Adipocyte (in vitro differentiated cells): ENCODE measurements around the gene FAM168A.

Source experiments
- DNase-seq: peaks from one replicate; pipeline ENCODE4 v3.0.0-alpha.2; 2015; ENCODE audit warnings: low read depth
- H3K27me3 ChIP-seq: replicated peaks from 2 replicates; pipeline ENCODE4 v1.7.0; 2013; ENCODE audit warnings: mild to moderate bottlenecking, low read length, moderate library complexity; ENCODE audit not compliant: control insufficient read depth, insufficient read depth
- H3K36me3 ChIP-seq: 2 replicates; pipeline ENCODE4 v1.7.0; 2013; ENCODE audit warnings: low read length, mild to moderate bottlenecking, moderate library complexity; ENCODE audit not compliant: control insufficient read depth, insufficient read depth, severe bottlenecking
- H3K4me1 ChIP-seq: 2 replicates; pipeline ENCODE4 v1.7.0; 2013; ENCODE audit warnings: mild to moderate bottlenecking, low read length, moderate library complexity; ENCODE audit not compliant: control insufficient read depth, insufficient read depth
- H3K4me3 ChIP-seq: 2 replicates; pipeline ENCODE4 v1.7.0; 2013; ENCODE audit warnings: mild to moderate bottlenecking, low read length, moderate library complexity
- H3K9ac ChIP-seq: 2 replicates; pipeline ENCODE4 v1.7.0; 2013; ENCODE audit warnings: mild to moderate bottlenecking, low read length, moderate library complexity
- H3K9me3 ChIP-seq: 2 replicates; pipeline ENCODE4 v1.7.0; 2013; ENCODE audit warnings: mild to moderate bottlenecking, low read length, moderate library complexity; ENCODE audit not compliant: control insufficient read depth

Gene FAM168A

GRCh38 chr11:73384872-73385689, 212.8 kb downstream of the FAM168A start:
- H3K36me3 ChIP-seq, result no peaks in the 10 kb centered on the region
- H3K27me3 ChIP-seq, result no peaks in the 10 kb centered on the region
- H3K4me3 ChIP-seq, result no peak overlapping the region
- no peaks in the 10 kb centered on the region for H3K9me3 ChIP-seq
- peaks cover 17% of the 10 kb centered on the region for H3K4me1 ChIP-seq
- peak overlapping the region; percentile 2 for H3K9ac ChIP-seq
- DNase-seq, result peak; percentile 21

- H3K4me1 ChIP-seq, result peaks cover 17% of the 10 kb centered on the region
- DNase-seq, result no peak
Measured at GRCh38 chr11:73384531-73384871, 213.4 kb downstream of the FAM168A start.

GRCh38 chr11:73384125-73384441, 213.8 kb downstream of the FAM168A start:
- Histone ChIP-seq H3K36me3 (no peaks in the 10 kb centered on the region), H3K9me3 (no peaks in the 10 kb centered on the region), H3K9ac (no peak overlapping the region), H3K4me1 (peaks cover 18% of the 10 kb centered on the region), H3K27me3 (no peaks in the 10 kb centered on the region), H3K4me3 (no peak overlapping the region)
- DNase-seq, result no peak

More at GRCh38 chr11:73384531-73384871, 213.4 kb downstream of the FAM168A start:
- no peaks in the 10 kb centered on the region for H3K27me3 ChIP-seq
- no peaks in the 10 kb centered on the region for H3K9me3 ChIP-seq
- no peak overlapping the region for H3K9ac ChIP-seq
- H3K4me3 ChIP-seq, result no peak overlapping the region
- H3K36me3 ChIP-seq, result no peaks in the 10 kb centered on the region

DNA sequence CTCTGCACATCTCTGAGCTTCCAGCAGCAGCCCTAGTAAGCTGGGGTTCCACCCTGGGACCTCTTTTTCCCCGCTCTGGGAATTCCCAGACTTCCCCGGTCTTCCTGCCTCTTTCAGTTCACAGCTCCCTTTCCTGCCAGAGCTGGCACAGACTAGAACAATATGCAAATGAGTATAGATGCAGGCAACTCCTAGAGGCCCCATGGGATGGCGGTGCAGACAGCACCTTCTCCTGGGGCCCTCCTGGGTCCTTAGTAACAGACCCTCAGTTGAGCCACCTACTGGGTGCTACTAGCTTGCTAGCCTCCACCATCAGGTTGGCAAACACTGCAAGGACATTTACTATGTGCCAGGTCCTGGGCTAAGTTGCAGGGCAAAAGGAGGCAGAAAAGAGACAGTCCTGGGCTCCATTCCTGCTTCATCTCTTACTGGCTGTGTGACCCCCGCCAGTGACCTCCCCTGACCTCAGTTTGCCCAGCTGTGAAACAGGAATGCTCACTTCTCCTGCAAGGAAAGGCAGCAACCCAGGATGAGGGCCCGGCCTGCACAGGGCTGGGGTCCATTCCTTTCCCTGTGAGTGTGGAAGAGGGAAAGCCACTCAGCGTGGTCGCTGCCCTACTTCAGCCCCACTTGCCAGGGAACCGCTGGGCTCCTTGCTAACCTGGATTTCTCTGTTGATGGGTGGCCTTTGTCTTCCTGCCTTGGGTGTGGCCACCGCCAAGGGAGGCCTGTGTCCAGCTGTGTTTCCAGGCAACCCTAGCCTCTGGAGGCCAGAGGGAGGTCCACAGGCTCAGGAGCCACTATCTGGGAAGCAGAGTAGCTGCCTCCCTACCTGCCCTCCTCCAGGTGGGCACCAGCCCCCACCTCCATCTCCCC, 214.4 kb downstream of the FAM168A start:
- no peak overlapping the region for H3K9ac ChIP-seq
- DNase-seq, result peak; percentile 22
- H3K36me3 ChIP-seq, result no peaks in the 10 kb centered on the region
- H3K27me3 ChIP-seq, result no peaks in the 10 kb centered on the region
- H3K4me3 ChIP-seq, result no peak overlapping the region
- H3K4me1 ChIP-seq, result peaks cover 21% of the 10 kb centered on the region
- no peaks in the 10 kb centered on the region for H3K9me3 ChIP-seq

DNA sequence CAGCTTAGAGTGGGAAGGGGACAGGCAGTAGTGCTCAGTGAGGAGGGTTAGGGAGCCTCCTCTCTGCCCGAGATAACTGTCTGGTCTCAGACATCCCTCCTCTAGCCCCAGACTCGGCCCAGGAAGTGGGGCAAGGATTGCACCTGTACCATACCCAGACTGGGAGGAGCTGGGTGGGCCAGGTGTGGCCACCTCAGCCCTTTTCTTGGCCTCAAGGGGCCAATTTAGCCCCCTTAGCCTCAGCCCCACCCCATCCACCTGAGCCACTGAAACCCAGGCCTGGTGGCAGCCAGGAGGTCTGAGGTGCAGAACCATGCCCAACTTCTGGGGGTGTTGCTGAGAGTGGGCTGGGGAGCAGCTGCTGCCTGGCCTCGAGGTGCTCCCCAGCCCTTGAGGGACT, 215.2 kb downstream of the FAM168A start:
- Histone ChIP-seq H3K27me3 (no peaks in the 10 kb centered on the region), H3K4me1 (peaks cover 21% of the 10 kb centered on the region)
- DNase-seq, result no peak

DNA sequence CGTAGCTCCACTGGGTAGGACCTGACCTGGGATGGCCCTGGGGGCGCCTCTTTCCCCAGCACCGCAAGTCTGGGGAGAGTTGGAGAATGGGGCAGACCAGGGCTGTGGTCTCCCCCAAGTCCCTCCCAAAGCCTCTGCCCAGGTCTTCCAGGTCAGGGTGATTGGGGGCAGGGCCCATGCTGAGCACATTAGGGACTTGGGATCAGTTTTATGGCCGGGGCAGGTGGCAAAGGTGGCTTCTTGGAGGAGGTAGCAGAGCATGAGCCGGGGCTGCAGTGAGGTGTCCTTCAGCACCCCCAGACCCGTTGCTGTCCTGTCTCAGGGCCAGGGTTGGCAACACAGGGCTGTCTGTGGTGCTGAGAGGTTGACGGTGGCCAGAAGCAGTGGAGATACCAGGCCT, 215.7 kb downstream of the FAM168A start:
- DNase-seq, result no peak
- Histone ChIP-seq H3K27me3 (no peaks in the 10 kb centered on the region), H3K9me3 (no peaks in the 10 kb centered on the region), H3K36me3 (no peaks in the 10 kb centered on the region), H3K4me3 (no peak overlapping the region), H3K4me1 (peaks cover 24% of the 10 kb centered on the region), H3K9ac (no peak overlapping the region)

More for the DNA sequence above, 215.2 kb downstream of the FAM168A start:
- Histone ChIP-seq H3K9me3 (no peaks in the 10 kb centered on the region), H3K36me3 (no peaks in the 10 kb centered on the region), H3K9ac (no peak overlapping the region), H3K4me3 (no peak overlapping the region)

GRCh38 chr11:73381589-73381988, 216.3 kb downstream of the FAM168A start:
- Histone ChIP-seq H3K9ac (no peak overlapping the region), H3K4me3 (no peak overlapping the region), H3K27me3 (no peaks in the 10 kb centered on the region), H3K36me3 (no peaks in the 10 kb centered on the region), H3K4me1 (peaks cover 25% of the 10 kb centered on the region), H3K9me3 (no peaks in the 10 kb centered on the region)
- no peak for DNase-seq

- Histone ChIP-seq H3K9ac (no peak overlapping the region), H3K4me1 (peaks cover 22% of the 10 kb centered on the region), H3K36me3 (no peaks in the 10 kb centered on the region), H3K4me3 (no peak overlapping the region), H3K27me3 (no peaks in the 10 kb centered on the region), H3K9me3 (no peaks in the 10 kb centered on the region)
- DNase-seq, result no peak
Measured at GRCh38 chr11:73380897-73381410, 217.0 kb downstream of the FAM168A start.

- Histone ChIP-seq H3K4me1 (peaks cover 20% of the 10 kb centered on the region), H3K9me3 (no peaks in the 10 kb centered on the region)
- DNase-seq, result no peak
Measured at GRCh38 chr11:73380331-73380730, 217.6 kb downstream of the FAM168A start.

DNA sequence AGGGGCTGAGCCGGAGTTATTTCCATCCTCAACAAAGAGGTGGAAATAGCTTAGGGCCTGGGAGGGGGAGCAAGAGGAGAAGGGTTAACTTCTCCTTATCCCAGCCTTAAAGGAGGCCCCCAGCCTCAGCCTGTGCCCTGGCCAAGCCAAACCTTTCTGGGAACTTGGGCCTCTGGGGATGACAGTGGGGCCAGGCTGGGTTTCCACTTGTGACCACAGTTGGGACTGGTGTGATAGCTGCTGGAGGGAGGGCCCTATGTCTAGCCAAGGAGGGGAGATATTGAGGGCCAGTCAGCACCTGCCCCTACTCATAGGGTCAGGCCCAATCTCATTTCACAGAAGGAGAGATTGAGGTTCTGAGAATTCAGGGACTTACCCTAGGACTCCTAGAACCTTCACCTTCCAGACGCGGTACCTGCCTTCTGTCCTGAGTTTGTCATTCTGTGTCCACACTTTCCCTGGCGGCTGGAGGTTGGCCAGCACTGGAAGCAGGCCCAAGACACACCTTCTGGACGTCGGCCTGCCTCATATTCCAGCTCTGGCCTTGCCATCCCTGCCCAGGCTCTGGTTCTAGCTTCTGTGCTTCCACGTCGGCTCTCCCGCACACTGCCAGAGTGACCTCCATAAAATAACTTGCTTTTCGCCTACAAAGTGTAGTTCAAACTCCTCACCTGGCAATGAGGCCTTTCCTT, 218.6 kb downstream of the FAM168A start:
- Histone ChIP-seq H3K27me3 (no peaks in the 10 kb centered on the region), H3K9ac (no peak overlapping the region), H3K4me3 (no peak overlapping the region), H3K9me3 (no peaks in the 10 kb centered on the region), H3K36me3 (no peaks in the 10 kb centered on the region), H3K4me1 (peaks cover 20% of the 10 kb centered on the region)
- no peak for DNase-seq

More at GRCh38 chr11:73380331-73380730, 217.6 kb downstream of the FAM168A start:
- Histone ChIP-seq H3K4me3 (no peak overlapping the region), H3K36me3 (no peaks in the 10 kb centered on the region), H3K27me3 (no peaks in the 10 kb centered on the region), H3K9ac (no peak overlapping the region)
